Activated T-cell treated with anti-CD3 and anti-CD28 coated beads for 24 hours (primary cell): ENCODE results near the gene RPUSD4.

Source experiments
- DNase-seq: peaks from one replicate; pipeline ENCODE4 v3.0.0-alpha.2; 2020; ENCODE audit warnings: low read depth

RPUSD4 gene

DNA sequence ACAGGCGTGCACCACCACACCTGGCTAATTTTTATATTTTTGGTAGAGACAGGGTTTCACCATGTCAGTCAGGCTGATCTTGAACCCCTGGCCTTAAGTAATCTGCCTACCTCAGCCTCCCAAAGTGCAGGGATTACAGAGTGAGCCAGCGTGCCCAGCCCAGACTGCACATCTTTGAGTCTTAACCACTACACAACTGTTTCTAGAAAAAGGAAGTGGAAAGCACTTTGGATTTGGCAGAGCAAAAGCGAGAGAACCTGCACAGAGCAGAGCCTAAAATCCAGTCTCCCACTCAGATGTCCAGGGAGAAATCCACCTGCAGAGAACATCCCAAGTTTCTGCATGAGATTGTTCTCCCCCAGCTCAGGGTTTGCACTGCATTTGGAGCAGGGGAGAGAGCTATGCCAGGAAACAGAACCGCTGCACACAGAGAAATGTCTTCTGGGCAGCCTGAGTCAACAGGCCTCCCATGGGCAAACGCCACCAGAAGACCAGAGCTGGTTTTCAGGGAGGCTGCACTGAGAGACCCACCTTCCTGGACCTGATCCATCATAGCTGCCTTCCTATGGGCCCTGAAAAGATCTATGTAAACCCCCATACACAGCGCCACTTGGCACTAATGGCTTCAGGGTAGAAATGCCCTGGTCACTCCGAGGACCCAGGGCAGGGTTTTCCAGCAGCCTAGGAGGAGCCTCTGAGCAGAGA is 54.0 kb downstream of the RPUSD4 start:
- no peak for DNase-seq

DNA sequence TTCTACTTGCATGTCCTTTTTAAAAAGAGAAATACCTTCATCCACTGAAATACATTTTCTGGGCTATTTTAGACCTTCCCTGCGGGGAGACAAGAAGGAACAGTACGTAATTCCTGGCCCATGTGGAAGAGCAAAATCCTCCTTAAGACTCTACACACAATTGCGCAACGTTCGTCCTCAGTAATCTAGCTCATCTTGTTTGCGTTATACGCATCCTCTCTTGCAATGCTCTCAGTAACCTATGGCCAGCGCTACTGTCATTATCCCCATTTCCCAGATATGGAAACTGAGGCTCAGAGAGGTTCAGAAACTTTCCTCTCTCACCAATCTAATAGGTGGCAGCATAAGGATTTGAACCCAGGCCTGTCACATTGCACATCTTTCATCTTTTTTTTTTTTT is 54.6 kb downstream of the RPUSD4 start:
- DNase-seq: no peak

DNA sequence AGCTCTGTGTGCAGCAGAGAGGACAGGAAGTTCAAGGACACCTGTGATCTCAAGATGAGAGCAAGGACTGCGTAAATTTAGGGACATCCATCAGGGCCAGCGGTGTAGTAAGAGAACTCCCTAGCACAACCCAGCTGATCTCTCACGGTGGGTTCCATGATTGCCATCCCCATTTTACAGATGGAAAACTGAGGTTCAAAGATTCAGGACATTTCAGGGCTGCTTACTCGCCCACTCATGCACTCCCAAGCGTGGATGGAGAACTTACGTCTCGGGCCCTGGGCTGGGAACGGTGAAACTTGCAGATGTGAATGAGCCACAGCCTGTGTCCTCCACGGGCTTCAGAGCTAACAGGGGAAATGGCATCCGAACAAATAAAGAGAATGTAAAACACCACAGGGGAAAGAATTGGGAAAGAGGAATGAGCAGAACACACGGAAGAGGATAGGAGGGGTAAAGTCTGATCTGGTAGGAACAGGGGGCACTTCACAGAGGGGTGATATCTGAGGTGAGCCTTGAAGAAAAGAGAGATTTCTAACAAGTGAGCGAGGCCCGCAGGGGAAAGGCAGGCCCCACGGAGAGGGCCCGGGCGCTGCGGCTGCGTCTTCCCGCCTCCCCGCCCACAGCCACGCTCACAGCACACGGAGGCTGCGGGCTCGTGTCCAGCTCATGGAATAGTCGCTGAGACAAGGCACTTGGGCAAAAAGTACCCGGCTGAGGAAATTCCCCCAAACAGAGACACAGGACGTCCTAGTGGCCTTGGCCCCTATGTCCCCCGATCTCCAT is 55.9 kb downstream of the RPUSD4 start:
- no peak for DNase-seq

DNA sequence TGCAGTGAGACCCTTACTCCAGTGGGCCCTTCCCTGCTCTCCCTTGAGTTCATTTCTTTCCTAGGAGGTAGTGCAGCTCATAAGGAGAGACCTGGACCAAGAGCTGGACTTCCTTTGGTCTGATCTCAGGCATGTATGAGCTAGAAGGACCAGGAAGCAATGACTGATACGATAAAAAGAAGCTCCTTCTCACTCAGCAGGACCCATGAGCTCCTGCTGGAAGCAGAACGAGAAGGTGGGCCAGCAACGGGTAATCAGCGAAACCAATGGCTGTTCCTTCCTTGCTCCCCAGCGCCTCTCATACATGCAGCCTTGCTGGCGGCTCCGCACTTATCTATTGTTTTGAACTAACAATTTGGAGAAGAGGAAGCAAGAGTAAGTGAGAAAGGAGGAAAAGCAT is 56.8 kb downstream of the RPUSD4 start:
- DNase-seq: no peak

DNA sequence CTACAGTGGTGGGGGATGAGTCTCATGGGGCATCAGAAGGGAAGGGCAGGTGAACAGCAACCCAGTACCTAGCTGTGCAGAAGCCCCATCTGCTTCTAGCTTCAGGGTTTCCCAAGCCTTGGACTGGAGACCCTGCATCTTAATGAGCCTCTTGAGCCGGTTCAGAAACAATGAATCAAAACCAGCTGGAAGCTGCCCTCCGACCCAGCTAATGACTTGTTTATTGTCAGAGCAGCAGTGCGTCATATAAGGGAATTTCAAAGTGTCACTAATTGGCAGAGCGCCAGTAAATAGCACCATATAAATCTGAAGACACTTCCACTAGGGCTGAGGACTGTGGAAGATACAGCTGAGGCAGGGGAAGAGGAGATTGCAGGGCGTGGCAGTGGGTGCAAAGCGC is 57.5 kb downstream of the RPUSD4 start:
- DNase-seq: no peak

DNA sequence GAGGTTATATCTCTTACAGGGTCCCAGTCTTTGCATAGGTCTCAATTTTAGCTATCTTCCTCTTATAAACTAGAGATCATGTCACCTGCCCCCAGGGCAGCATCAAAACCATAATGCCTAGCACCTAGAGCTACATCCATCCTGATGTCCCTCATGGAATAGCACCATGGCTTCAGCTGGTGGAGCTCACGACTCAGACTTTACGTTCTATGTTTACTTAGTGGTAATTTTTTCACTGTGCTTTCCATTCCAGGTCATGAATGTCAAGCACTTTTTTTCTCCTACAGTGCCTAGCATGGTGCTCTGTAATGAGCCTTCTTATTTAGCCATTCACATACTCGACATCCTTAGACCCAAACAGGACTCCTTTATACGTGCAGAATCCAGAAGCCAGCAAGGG is 58.4 kb downstream of the RPUSD4 start:
- no peak for DNase-seq

DNA sequence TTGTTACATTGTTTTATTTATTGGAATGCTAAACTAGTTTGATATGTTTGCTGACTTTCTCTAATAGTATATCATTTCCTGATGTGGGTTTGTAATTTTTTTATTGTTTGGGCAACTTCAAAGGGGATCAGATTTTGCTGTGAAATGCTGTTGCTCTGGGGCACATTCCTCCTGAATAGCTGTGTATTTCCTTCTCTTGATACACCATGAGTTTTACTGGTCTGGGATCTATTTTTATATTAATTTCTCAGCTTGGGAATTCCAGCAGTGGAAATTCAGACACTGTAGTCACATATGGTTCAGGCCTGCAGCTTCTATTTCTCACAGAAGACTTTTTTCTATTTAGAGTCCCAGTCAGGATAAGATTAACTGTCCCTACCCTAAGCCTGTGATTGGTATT is 58.9 kb downstream of the RPUSD4 start:
- DNase-seq: no peak

DNA sequence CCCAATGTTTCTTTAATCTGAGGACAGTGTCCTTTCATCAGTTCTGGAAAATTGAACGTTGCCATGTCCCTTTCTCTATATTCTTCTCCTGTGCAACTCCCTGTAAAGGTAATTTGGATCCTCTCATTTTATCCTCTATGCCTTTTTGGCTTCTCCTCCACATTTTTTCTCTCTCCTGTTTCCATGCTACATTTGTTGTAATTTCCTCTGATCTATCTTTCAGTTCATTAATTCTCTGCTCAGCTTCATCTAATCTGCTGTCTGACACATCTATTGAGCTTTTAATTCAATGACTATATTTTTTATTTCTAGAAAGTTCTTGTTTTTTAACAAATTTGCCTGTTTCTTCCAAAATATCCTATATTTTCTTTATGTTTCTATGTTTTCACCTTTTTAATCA is 59.3 kb downstream of the RPUSD4 start:
- no peak for DNase-seq
